IPS-NIHi7 (cell line): ENCODE data around the gene CXorf65.

Source experiments
- DNase-seq: peaks from one replicate; pipeline ENCODE4 v3.0.0; 2012; ENCODE audit warnings: mixed read lengths; ENCODE audit errors: extremely low spot score

Gene CXorf65

DNA sequence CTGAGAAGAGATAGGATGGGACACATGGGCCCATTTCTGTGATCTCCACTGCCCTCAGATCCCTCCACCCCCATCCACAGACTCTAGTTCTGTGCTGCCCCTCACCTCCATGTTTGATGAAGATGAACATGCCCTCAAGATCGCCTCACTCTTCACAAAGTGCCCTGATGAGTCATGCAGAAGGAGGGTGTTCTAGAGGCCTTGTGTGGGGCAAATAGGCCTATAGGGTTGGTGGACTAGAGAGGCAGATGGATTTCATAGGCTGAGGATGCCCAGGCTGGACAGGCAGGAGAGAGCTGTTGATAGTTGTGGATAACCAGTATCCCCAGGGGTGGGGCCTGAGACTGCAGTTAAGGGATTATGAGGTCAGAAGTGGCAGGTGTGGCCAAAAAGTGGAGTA, at the start of gene CXorf65:
CXorf65 (minus strand) TSS at position 314 of the 400 bp plus-strand sequence; CDS start at position 130, 184 bp downstream.
- no peak for DNase-seq

GRCh38 chrX:71154641-71155040, 48.1 kb upstream of the CXorf65 start:
- no peak for DNase-seq

- DNase-seq = no peak
Measured at GRCh38 chrX:71154196-71154595, 47.7 kb upstream of the CXorf65 start.

- DNase-seq = no peak
Measured at GRCh38 chrX:71151366-71151765, 44.8 kb upstream of the CXorf65 start.

DNA sequence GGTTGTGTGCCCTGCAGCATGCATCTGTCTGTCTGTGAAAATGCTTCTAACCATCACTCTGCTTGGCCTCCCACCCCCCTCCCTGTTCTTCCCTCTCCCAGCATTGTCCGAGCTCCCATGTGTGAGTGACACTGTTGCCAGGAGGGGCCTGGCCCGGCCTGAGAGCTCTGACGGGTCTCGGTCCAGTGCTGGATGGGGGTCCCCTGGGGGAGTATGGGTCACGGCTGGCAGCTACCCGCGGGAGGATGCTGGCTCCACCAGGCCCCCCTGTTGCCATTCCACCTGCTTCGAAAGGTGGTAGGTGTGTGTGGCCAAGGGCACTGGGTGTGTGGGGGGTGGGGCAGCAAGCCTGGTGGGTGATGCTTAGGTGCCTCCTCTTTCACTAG, 41.7 kb upstream of the CXorf65 start:
- DNase-seq = no peak

DNA sequence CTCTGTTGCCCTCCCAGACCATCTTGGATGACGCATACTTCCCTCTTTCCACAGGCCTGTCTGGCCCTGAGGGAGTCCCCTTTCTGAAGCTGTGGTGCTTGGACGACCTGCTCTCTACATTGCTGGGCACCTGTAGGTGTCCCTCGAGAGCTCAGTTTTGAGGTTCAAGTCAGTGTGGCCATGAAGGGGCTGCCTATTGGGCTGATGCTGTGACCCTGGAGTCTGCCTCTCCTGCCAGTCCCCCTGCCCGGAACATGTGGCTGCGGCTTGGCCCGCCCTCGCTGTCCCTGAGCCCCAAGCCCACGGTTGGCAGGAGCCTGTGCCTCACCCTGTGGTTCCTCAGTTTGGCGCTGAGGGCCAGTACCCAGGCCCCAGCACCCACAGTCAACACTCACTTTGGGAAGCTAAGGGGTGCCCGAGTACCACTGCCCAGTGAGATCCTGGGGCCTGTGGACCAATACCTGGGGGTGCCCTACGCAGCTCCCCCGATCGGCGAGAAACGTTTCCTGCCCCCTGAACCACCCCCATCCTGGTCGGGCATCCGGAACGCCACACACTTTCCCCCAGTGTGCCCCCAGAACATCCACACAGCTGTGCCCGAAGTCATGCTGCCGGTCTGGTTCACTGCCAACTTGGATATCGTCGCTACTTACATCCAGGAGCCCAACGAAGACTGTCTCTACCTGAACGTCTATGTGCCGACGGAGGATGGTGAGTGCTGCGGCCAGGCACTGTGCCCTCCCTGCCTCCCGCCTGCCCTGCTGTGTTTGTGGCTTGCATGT, 41.1 kb upstream of the CXorf65 start:
- DNase-seq = no peak

DNA sequence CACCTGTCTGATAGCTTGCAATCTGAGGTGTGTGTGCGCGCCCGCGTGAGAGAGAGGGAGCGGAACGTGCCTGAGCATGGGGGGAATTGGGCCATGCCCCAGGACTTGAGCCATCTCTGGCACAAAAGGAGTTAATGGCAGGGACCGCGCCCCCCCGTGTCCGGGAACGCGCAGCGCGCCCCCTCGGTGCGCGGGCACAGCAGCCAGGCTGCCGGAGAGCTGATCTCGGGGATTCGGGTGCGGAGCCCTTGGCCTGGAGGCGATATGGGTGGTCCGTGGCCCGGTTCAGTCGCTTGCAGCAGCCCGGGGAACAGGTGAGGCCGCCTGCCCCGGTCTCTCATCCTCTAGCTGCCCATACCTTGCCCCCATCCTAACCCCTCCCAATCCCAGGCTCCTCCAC, 38.1 kb upstream of the CXorf65 start, which contains the start of gene NLGN3:
NLGN3 (plus strand) TSS at position 191 of the 400 bp plus-strand sequence. CDS start 2,909 bp downstream, outside the sequence.
- peak; percentile 51 for DNase-seq

DNA sequence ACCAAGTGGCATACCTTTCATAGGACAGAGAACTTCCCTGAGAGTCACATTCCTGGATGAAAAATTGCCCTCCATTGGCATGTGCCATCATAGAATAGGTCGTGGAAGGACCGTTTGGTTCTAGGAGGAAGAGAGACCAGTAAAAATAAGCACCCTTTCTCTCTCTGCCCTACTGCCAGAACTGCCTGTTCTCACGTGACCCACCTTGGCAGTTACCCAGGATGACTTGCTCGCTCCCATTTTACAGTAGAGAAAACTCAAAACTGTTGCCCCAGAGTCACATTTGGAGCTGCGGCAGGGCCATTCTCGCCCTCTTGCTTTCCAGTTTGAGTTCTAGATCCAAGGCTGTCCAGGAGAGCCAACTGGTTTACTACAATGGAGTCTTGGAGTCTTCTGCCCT, 37.0 kb upstream of the CXorf65 start:
- DNase-seq = no peak

DNA sequence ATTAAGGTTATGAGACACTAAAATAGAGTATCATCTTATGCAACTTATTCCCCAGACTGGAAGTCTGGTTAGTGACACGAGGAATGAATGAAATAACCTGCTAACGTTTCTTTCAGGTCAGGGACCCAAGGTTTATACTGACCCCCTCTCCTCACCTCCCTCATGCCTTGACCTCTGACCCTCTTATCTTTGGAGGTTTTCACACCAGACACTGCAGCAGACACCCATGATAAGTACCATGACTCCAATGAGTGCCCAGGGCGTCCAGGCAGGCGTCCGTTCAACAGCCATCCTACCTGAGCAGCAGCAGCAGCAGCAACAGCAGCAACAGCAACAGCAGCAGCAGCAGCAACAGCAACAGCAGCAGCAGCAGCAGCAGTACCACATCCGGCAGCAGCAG, 33.9 kb upstream of the CXorf65 start:
- DNase-seq = no peak

- no peak for DNase-seq
Measured at GRCh38 chrX:71131510-71131909, 25.0 kb upstream of the CXorf65 start.

- DNase-seq = peak; percentile 75
Measured at GRCh38 chrX:71128915-71129765, 22.6 kb upstream of the CXorf65 start.

GRCh38 chrX:71128166-71128833, 21.8 kb upstream of the CXorf65 start:
- no peak for DNase-seq

GRCh38 chrX:71118985-71119535, 12.5 kb upstream of the CXorf65 start:
- DNase-seq = no peak

DNA sequence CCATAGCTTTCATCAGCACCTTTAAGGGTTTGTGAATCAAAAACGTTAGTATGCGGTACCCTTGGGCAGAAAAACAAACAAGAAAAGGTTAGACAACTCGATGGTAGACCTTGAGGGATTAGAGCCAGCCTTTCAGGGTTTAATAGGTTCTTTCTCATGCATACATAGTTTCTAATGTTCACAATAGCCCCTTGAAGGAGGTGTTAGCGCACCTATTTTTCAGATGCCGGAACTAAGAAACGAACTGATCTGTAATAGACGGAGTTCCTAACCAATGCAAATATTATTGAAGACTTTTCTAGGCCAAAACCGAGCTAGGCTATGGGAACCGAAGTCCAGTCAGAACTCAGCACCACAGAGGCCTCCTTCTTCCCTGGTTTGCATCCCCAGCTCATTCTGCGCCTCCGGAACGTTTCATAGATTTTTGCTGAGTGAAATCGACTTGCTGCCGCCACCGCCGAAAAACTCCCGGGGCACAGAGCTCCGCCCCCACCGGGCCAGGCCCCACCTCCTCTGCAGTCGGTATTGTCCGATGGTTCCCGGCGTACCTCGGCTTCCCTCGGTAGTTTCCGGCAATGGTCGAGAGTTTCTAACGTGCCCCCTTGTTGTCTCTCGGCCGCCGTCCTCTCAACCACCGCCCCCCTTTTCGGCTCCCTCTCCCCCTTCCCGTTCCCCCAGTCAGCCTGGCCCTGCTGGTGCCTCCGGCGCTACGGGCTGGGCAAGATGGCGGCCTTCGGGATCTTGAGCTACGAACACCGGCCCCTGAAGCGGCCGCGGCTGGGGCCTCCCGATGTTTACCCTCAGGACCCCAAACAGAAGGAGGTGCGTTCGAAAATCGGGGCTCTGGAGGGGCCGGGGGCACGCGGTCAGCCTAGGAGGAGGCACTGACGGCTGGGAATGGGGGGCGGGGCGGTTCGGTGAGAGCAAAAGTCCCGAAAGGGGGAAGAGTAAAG, 11.8 kb upstream of the CXorf65 start, which contains the start of gene MED12:
MED12 (plus strand) TSS at position 565 of the 953 bp plus-strand sequence; CDS start at position 724, 159 bp downstream.
- peak; percentile 84 for DNase-seq

DNA sequence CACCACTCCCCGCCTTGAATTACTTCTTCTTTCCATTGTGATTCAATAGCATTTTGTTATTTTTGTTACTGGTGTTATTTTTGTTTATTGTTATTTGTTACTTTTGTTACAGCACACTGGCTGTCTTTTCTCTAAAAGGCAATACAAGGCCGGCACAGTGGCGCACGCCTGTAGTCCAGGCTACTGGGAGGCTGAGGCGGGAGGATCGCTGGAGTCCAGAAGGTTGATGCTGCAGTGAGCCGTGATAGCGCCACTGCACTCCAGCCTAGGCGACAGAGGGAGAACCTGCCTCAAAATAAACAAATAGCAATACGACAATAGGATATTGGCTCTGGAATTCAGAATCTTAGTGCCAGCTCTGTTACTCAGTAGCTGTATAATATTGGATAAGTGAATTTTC, 10.8 kb upstream of the CXorf65 start:
- DNase-seq = no peak

- no peak for DNase-seq
Measured at GRCh38 chrX:71111921-71112431, 5.4 kb upstream of the CXorf65 start.

GRCh38 chrX:71111141-71111843, 4.8 kb upstream of the CXorf65 start, which contains the start of gene IL2RG:
TSS of gene IL2RG (minus strand) at chrX:71111577. CDS start at chrX:71111539, 38 bp downstream.
- no peak for DNase-seq

GRCh38 chrX:71109051-71109450, 2.5 kb upstream of the CXorf65 start:
- DNase-seq = no peak

DNA sequence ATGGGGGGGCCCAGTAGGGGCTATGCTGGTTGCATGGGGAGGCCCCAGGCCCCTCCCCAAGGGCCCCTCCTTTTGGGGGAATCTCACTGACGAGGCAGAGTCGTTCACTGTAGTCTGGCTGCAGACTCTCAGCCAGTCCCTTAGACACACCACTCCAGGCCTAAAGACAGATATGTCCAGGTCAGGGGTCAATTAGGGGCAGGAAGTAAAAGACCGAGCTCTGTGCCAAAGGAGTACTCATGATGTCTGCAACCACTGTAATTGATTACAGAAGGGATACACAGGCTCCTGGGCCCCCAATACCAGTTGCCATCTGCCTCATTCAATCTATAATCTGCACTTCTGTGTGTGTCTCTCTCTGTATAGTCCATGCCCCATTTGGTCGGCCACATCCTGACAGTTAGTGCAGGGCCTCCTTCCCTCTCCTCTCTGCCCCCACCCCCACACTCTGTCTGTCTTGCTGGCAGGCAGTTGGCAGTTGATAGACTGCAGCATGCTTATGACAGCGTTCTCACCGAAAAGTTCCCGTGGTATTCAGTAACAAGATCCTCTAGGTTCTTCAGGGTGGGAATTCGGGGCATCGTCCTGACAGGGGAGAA, 1.3 kb upstream of the CXorf65 start:
- DNase-seq = no peak
